SK-N-SH (cell line): ENCODE results near the gene RAB3D. TPM values are rescaled to one million over a fixed set of nuclear protein-coding genes. Genes with fewer than 3 reads are reported as not detected.
A peak's percentile ranks its signal among the peaks of the same experiment; 100 is the strongest.

Experiments used
- CTCF ChIA-PET: fragments of 300-600, 350-600 bp; formaldehyde crosslinking; extraction: SDS; loops from one replicate; lab custom pipeline; 2021; lab: Yijun Ruan, JAX
- POLR2A ChIA-PET: fragments of 350-600 bp; sonication (Branson Sonifier 250); formaldehyde crosslinking; extraction: SDS; loops from one replicate; lab custom pipeline; 2020; ENCODE audit warnings: antibody characterized with exemption, inconsistent platforms; lab: Yijun Ruan, JAX
- DNase-seq: peaks from one replicate; pipeline ENCODE4 v3.0.0; 2012
- H2AFZ ChIP-seq: fragments of 200-600 bp; sonication (generic); 2 replicates; pipeline ENCODE4 v1.8.1; 2016; ENCODE audit warnings: antibody characterized with exemption, mild to moderate bottlenecking, low read depth
- H3F3A ChIP-seq: fragments of 200-600 bp; sonication (generic); replicated peaks from 2 replicates; pipeline ENCODE3; 2016; ENCODE audit warnings: antibody characterized with exemption, mild to moderate bottlenecking; ENCODE audit not compliant: insufficient read depth
- H3K27ac ChIP-seq, 2 experiments: fragments of 200-500 bp in 1 of 2; fragments of 200-600 bp in 1 of 2; sonication (Bioruptor generic) in 1 of 2; sonication (generic), shearing (Covaris generic) in 1 of 2; 2 replicates each; pipeline versions ENCODE4 v1.5.1 to v1.6.1; 2014 to 2016; ENCODE audit warnings: low read depth in 2 of 2, inconsistent platforms in 1 of 2, low read length in 1 of 2, mild to moderate bottlenecking in 1 of 2, mixed read lengths in 1 of 2
- H3K27me3 ChIP-seq: fragments of 200-600 bp; sonication (generic), shearing (Covaris generic); 2 replicates; pipeline ENCODE4 v1.6.1; 2016; ENCODE audit warnings: mixed run types; ENCODE audit not compliant: insufficient read depth
- H3K36me3 ChIP-seq, 2 experiments: fragments of 200-500 bp in 1 of 2; fragments of 200-600 bp in 1 of 2; sonication (Bioruptor generic) in 1 of 2; sonication (generic) in 1 of 2; replicated peaks in 1 of 2; 2 replicates each; pipeline versions ENCODE3 to v1.5.1; 2014 to 2016; ENCODE audit warnings: low read length in 1 of 2, mild to moderate bottlenecking in 1 of 2; ENCODE audit not compliant: insufficient read depth in 2 of 2, control insufficient read depth in 1 of 2
- H3K4me1 ChIP-seq, 2 experiments: fragments of 200-500 bp in 1 of 2; fragments of 200-600 bp in 1 of 2; sonication (Bioruptor generic) in 1 of 2; sonication (generic), shearing (Covaris generic) in 1 of 2; 2 replicates each; pipeline versions ENCODE4 v1.5.1 to v1.6.1; 2014 to 2016; ENCODE audit warnings: low read depth in 1 of 2, low read length in 1 of 2, mixed run types in 1 of 2; ENCODE audit not compliant: insufficient read depth in 2 of 2, control insufficient read depth in 1 of 2
- H3K4me2 ChIP-seq: fragments of 200-600 bp; sonication (generic), shearing (Covaris generic); 2 replicates; pipeline ENCODE4 v1.6.1; 2017; ENCODE audit warnings: mixed run types
- H3K4me3 ChIP-seq, 2 experiments: fragments of 200-500 bp in 1 of 2; fragments of 200-600 bp in 1 of 2; sonication (Bioruptor generic) in 1 of 2; sonication (generic), shearing (Covaris generic) in 1 of 2; 2 replicates each; pipeline versions ENCODE4 v1.5.1 to v1.8.1; 2014 to 2016; ENCODE audit warnings: low read depth in 2 of 2, inconsistent platforms in 1 of 2, low read length in 1 of 2, mild to moderate bottlenecking in 1 of 2, mixed read lengths in 1 of 2, moderate library complexity in 1 of 2
- H3K79me2 ChIP-seq: fragments of 200-600 bp; sonication (generic); 2 replicates; pipeline ENCODE4 v1.8.1; 2017; ENCODE audit warnings: mild to moderate bottlenecking; ENCODE audit not compliant: insufficient read depth
- H3K9ac ChIP-seq: fragments of 200-600 bp; sonication (generic); 2 replicates; pipeline ENCODE4 v1.6.1; 2017; ENCODE audit warnings: mixed run types
- H3K9me2 ChIP-seq: fragments of 200-600 bp; sonication (generic); 2 replicates; pipeline ENCODE4 v1.6.1; 2017; ENCODE audit warnings: mixed run types
- H3K9me3 ChIP-seq: fragments of 200-600 bp; sonication (generic); 2 replicates; pipeline ENCODE4 v1.6.1; 2017; ENCODE audit warnings: mixed run types, mild to moderate bottlenecking, moderate library complexity
- H4K20me1 ChIP-seq: fragments of 200-600 bp; sonication (generic); 2 replicates; pipeline ENCODE4 v1.6.1; 2017; ENCODE audit warnings: mild to moderate bottlenecking, mixed run types; ENCODE audit not compliant: insufficient read depth
- CHD2 ChIP-seq: fragments of 150-350 bp; IDR thresholded peaks from 2 replicates; pipeline ENCODE4 v1.6.1; 2018; ENCODE audit warnings: low read length; ENCODE audit not compliant: partially characterized antibody
- ELF1 ChIP-seq: IDR thresholded peaks from 2 replicates; pipeline ENCODE4 v1.4.0; 2012
- EP300 ChIP-seq, 2 experiments: IDR thresholded peaks; 2 replicates each; pipeline versions ENCODE4 v1.4.0 to v1.6.1; 2012; ENCODE audit warnings: borderline replicate concordance in 1 of 2, low read depth in 1 of 2, low read length in 1 of 2
- FOSL2 ChIP-seq: IDR thresholded peaks from 2 replicates; pipeline ENCODE4 v1.4.0; 2012; ENCODE audit warnings: low read depth, mild to moderate bottlenecking, moderate library complexity, borderline replicate concordance
- FOXJ3 ChIP-seq: sonication (generic); formaldehyde crosslinking; IDR thresholded peaks from 2 replicates; pipeline ENCODE4 v1.5.1; 2020; ENCODE audit warnings: mild to moderate bottlenecking, missing genetic modification reagents
- GABPA ChIP-seq: IDR thresholded peaks from 2 replicates; pipeline ENCODE4 v1.4.0; 2012; ENCODE audit warnings: low read depth, mild to moderate bottlenecking
- GATA2 ChIP-seq: sonication (generic); formaldehyde crosslinking; IDR thresholded peaks from 2 replicates; pipeline ENCODE4 v1.5.0; 2020; ENCODE audit warnings: mild to moderate bottlenecking, missing genetic modification reagents
- NRF1 ChIP-seq: IDR thresholded peaks from 2 replicates; pipeline ENCODE4 v1.6.1; 2012; ENCODE audit warnings: low read depth, mild to moderate bottlenecking, low read length
- RCOR1 ChIP-seq: fragments of 150-350 bp; IDR thresholded peaks from 2 replicates; pipeline ENCODE4 v1.6.1; 2017; ENCODE audit warnings: antibody characterized with exemption, low read length
- REST ChIP-seq: IDR thresholded peaks from 2 replicates; pipeline ENCODE4 v1.6.1; 2012; ENCODE audit warnings: mild to moderate bottlenecking, low read depth, low read length, moderate library complexity
- RFX5 ChIP-seq: IDR thresholded peaks from 2 replicates; pipeline ENCODE4 v1.6.1; 2012; ENCODE audit warnings: mild to moderate bottlenecking, improper control_type of control experiment, low read length
- RXRA ChIP-seq: IDR thresholded peaks from 2 replicates; pipeline ENCODE4 v1.4.0; 2012; ENCODE audit warnings: low read depth, mild to moderate bottlenecking, borderline replicate concordance
- SIN3A ChIP-seq: IDR thresholded peaks from 2 replicates; pipeline ENCODE4 v1.6.1; 2012; ENCODE audit warnings: low read depth, mild to moderate bottlenecking, low read length, moderate library complexity, borderline replicate concordance
- YY1 ChIP-seq: IDR thresholded peaks from 2 replicates; pipeline ENCODE4 v1.4.0; 2012; ENCODE audit warnings: low read depth, mild to moderate bottlenecking
- WGBS: methylation state at CpG from one replicate; pipeline ENCODE4 v1.1.6; 2017; ENCODE audit warnings: low lambda C conversion rate; 5-methylcytosine and 5-hydroxymethylcytosine counted together
- polyA plus RNA-seq, 3 experiments: library from polyadenylated mRNA; depleted of rRNA; stranded (reverse); fragments of >200 nt; gene quantifications; 2 replicates each; pipeline ENCODE4 v1.2.3, GENCODE V29; 2012
- TF ChIP-seq, protein P1 (sequence below): fragments of 150-350 bp; IDR thresholded peaks from 2 replicates; pipeline ENCODE4 v1.6.1; 2016; ENCODE audit warnings: mild to moderate bottlenecking, low read depth, low read length
- TF ChIP-seq, protein P2 (sequence below): IDR thresholded peaks from 2 replicates; pipeline ENCODE4 v1.4.0; 2012; ENCODE audit warnings: low read depth, borderline replicate concordance
- TF ChIP-seq, protein P3 (sequence below): IDR thresholded peaks from 2 replicates; pipeline ENCODE4; 2012

The RAB3D gene
- polyA plus RNA-seq, 1 of the 3 experiments (the other 2 are of a cell fraction) = 27.0 TPM

DNA sequence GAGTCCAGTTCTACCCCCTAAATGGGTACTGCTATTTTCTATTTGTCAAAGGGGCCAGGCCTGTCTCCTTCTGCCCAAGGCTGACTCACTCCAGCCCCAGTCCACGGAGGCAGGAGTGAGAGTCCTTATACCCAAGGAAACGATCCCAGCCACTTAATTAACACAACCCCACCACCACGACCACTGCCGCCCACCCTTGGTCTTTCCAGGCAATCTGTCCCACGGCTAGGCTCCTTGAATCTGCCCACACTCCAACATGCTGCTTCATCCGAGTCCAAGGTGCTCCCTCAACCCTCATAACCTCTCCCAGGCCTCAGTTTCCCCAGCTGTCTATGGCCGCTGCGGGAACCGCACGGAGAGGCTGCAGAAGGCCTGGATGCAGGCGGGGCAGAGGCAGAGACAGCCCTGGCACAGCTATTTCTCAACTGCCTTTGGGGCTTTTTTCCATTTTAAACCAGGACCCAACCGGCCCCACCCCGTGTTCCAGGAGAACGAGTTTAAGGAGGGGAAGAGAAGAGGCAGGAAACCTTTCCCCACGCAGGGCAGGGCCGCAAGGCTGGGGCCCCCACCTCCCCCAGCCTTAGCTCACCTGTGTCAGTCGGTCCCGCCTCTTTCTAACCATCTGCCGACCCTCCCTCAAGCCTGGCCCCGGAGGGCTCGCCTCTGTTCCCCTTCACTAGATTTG is 746 bp downstream of the RAB3D start:
- H3K79me2 ChIP-seq = no peaks in the 10 kb centered on the region
- H3K27ac ChIP-seq = peak overlapping the region in 1 of 2 experiments; percentile 66; a peak in 1 of 4 replicates
- WGBS = 30% methylated on average over 15 of the region's 21 CpGs
- peak overlapping the region; percentile 78 for H3K9ac ChIP-seq
- peak; percentile 9 for DNase-seq
- TF ChIP-seq SIN3A (no peak), GABPA (no peak), CHD2 (no peak), RFX5 (no peak), NRF1 (no peak), FOXJ3 (no peak), GATA2 (no peak), FOSL2 (no peak)
- TF ChIP-seq, protein P1, sequence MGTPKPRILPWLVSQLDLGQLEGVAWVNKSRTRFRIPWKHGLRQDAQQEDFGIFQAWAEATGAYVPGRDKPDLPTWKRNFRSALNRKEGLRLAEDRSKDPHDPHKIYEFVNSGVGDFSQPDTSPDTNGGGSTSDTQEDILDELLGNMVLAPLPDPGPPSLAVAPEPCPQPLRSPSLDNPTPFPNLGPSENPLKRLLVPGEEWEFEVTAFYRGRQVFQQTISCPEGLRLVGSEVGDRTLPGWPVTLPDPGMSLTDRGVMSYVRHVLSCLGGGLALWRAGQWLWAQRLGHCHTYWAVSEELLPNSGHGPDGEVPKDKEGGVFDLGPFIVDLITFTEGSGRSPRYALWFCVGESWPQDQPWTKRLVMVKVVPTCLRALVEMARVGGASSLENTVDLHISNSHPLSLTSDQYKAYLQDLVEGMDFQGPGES = no peak
- TF ChIP-seq, protein P2, sequence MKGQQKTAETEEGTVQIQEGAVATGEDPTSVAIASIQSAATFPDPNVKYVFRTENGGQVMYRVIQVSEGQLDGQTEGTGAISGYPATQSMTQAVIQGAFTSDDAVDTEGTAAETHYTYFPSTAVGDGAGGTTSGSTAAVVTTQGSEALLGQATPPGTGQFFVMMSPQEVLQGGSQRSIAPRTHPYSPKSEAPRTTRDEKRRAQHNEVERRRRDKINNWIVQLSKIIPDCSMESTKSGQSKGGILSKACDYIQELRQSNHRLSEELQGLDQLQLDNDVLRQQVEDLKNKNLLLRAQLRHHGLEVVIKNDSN = no peak
- H3K4me3 ChIP-seq = peak overlapping the region; percentile 66 to 88
- H3F3A ChIP-seq = peaks cover under 1% of the 10 kb centered on the region
- H3K9me2 ChIP-seq = no peaks in the 10 kb centered on the region
- peaks cover 14% of the 10 kb centered on the region in 2 experiments for H3K36me3 ChIP-seq
- peak overlapping the region; percentile 99 for H3K4me2 ChIP-seq
- H2AFZ ChIP-seq = peak overlapping the region; percentile 97; the same call in 1 of the 2 replicates
- H3K27me3 ChIP-seq = no peaks in the 10 kb centered on the region
- H4K20me1 ChIP-seq = peaks cover 2% of the 10 kb centered on the region; the same call in 1 of the 2 replicates
- ChIA-PET CTCF (interaction anchor here (0.9 to 2.8 kb wide), 8 partner anchors 13 to 144 kb away, joined by 3 to 16 read pairs (median 4); partner anchors contain the start of genes ANGPTL8, EPOR and ODAD3), POLR2A (interaction anchor here (0.5 to 4.2 kb wide), 5 partner anchors 12 to 1444 kb away, joined by 3 to 17 read pairs (median 4); no protein-coding TSS in a partner anchor)
- peaks cover 0 to 13% of the 10 kb centered on the region in 2 experiments; a peak in 1 of 4 replicates for H3K4me1 ChIP-seq
- H3K9me3 ChIP-seq = no peaks in the 10 kb centered on the region

- TF ChIP-seq EP300 (IDR thresholded peaks at IDR 0.05; ENCODE audit: borderline replicate concordance in 1 of 2, low read depth in 1 of 2, low read length in 1 of 2) = no peak
- TF ChIP-seq, protein P3, sequence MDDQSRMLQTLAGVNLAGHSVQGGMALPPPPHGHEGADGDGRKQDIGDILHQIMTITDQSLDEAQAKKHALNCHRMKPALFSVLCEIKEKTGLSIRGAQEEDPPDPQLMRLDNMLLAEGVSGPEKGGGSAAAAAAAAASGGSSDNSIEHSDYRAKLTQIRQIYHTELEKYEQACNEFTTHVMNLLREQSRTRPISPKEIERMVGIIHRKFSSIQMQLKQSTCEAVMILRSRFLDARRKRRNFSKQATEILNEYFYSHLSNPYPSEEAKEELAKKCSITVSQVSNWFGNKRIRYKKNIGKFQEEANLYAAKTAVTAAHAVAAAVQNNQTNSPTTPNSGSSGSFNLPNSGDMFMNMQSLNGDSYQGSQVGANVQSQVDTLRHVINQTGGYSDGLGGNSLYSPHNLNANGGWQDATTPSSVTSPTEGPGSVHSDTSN = no peak
- TF ChIP-seq RCOR1 = no peak
- TF ChIP-seq ELF1 = no peak
- TF ChIP-seq YY1 = no peak
- TF ChIP-seq REST = no peak
- TF ChIP-seq CHD2 = no peak
- TF ChIP-seq, protein P1 = no peak
- no peak for TF ChIP-seq RXRA
- CTCF ChIA-PET = interaction anchor here (1.0 to 2.8 kb wide), 6 partner anchors 16 to 144 kb away, joined by 3 to 16 read pairs (median 4); partner anchors contain the start of genes ANGPTL8, EPOR and ODAD3
- peak overlapping the region in 1 of 2 experiments; percentile 66; a peak in 2 of 4 replicates for H3K4me3 ChIP-seq
Measured at GRCh38 chr19:11338121-11338520, 1.3 kb downstream of the RAB3D start.

More at GRCh38 chr19:11338121-11338520, 1.3 kb downstream of the RAB3D start:
- Histone ChIP-seq H3K27me3 (no peaks in the 10 kb centered on the region), H3K9me2 (no peaks in the 10 kb centered on the region), H2AFZ (no peak overlapping the region), H3F3A (no peaks in the 10 kb centered on the region), H3K4me1 (peaks cover 0 to 13% of the 10 kb centered on the region in 2 experiments; a peak in 1 of 4 replicates), H3K4me2 (peak overlapping the region; percentile 99), H4K20me1 (no peaks in the 10 kb centered on the region), H3K36me3 (peaks cover 14 to 17% of the 10 kb centered on the region in 2 experiments), H3K9me3 (no peaks in the 10 kb centered on the region), H3K79me2 (no peaks in the 10 kb centered on the region), H3K9ac (no peak overlapping the region), H3K27ac (no peak overlapping the region)
- POLR2A ChIA-PET = interaction anchor here (0.5 to 4.2 kb wide), 5 partner anchors 11 to 1444 kb away, joined by 3 to 17 read pairs (median 4); no protein-coding TSS in a partner anchor
- DNase-seq = peak; percentile 19
- 92% methylated on average over 5 of the region's 7 CpGs for WGBS
